ENCODE results near the gene FOXO3.
A peak's percentile ranks its signal among the peaks of the same experiment; 100 is the strongest.

The FOXO3 gene

GRCh38 chr6:108706649-108707048 is 145.9 kb downstream of the FOXO3 start:
- no peak for DNase-seq (ENCODE audit: low read depth)
- H3K4me3 ChIP-seq (ENCODE audit: low read depth, low read length) = no peak overlapping the region
- no peak for TF ChIP-seq CTCF (conservative IDR thresholded peaks at IDR 0.05; ENCODE audit: low read depth, low read length)

- TF ChIP-seq CTCF (conservative IDR thresholded peaks at IDR 0.05; ENCODE audit: low read depth, low read length) = no peak
- peak; percentile 93 for DNase-seq (ENCODE audit: low read depth)
- H3K4me3 ChIP-seq (ENCODE audit: low read depth, low read length) = no peak overlapping the region
Observed at GRCh38 chr6:108707328-108707976, 146.7 kb downstream of the FOXO3 start.

GRCh38 chr6:108710030-108710429 is 149.3 kb downstream of the FOXO3 start:
- no peak for DNase-seq (ENCODE audit: low read depth)
- TF ChIP-seq CTCF (conservative IDR thresholded peaks at IDR 0.05; ENCODE audit: low read depth, low read length) = no peak
- H3K4me3 ChIP-seq (ENCODE audit: low read depth, low read length) = no peak overlapping the region

- TF ChIP-seq CTCF (conservative IDR thresholded peaks at IDR 0.05; ENCODE audit: low read depth, low read length) = no peak
- DNase-seq (ENCODE audit: low read depth) = no peak
- H3K4me3 ChIP-seq (ENCODE audit: low read depth, low read length) = no peak overlapping the region
Observed at GRCh38 chr6:108710551-108710950, 149.8 kb downstream of the FOXO3 start.

- no peak for TF ChIP-seq CTCF (conservative IDR thresholded peaks at IDR 0.05; ENCODE audit: low read depth, low read length)
- no peak overlapping the region for H3K4me3 ChIP-seq (ENCODE audit: low read depth, low read length)
- DNase-seq (ENCODE audit: low read depth) = no peak
Observed at GRCh38 chr6:108711071-108711470, 150.4 kb downstream of the FOXO3 start.

- no peak for TF ChIP-seq CTCF (conservative IDR thresholded peaks at IDR 0.05; ENCODE audit: low read depth, low read length)
- H3K4me3 ChIP-seq (ENCODE audit: low read depth, low read length) = no peak overlapping the region
- no peak for DNase-seq (ENCODE audit: low read depth)
Observed at GRCh38 chr6:108711826-108712225, 151.1 kb downstream of the FOXO3 start.

GRCh38 chr6:108712946-108713345 is 152.2 kb downstream of the FOXO3 start:
- DNase-seq (ENCODE audit: low read depth) = no peak
- TF ChIP-seq CTCF (conservative IDR thresholded peaks at IDR 0.05; ENCODE audit: low read depth, low read length) = no peak
- H3K4me3 ChIP-seq (ENCODE audit: low read depth, low read length) = no peak overlapping the region

Measured in choroid plexus epithelial cell (primary cell).